Peyer's patch (tissue), 4 donors: ENCODE results near the gene FKBP1C.
"Not testable (repeated sequence)": the region's sequence is repeated elsewhere in the genome, so short reads cannot be mapped to it uniquely, and the experiment has no call there.

Source experiments
- POLR2A ChIP-seq, 2 donors: fragments of 450-650 bp; IDR thresholded peaks; one replicate each; pipeline ENCODE4 v1.5.1; 2017; ENCODE audit warnings: antibody characterized with exemption in 2 of 2, mild to moderate bottlenecking in 2 of 2, moderate library complexity in 2 of 2
- TF ChIP-seq, protein P1 (sequence below), 6 experiments: fragments of 450-650 bp in 4 of 6; fragments of 200-600 bp in 2 of 6; sonication (generic) in 1 of 6; IDR thresholded peaks; one replicate each; pipeline ENCODE4 v1.5.1; 2017 to 2019; ENCODE audit warnings: antibody characterized with exemption in 6 of 6, mild to moderate bottlenecking in 3 of 6, moderate library complexity in 1 of 6

DNA sequence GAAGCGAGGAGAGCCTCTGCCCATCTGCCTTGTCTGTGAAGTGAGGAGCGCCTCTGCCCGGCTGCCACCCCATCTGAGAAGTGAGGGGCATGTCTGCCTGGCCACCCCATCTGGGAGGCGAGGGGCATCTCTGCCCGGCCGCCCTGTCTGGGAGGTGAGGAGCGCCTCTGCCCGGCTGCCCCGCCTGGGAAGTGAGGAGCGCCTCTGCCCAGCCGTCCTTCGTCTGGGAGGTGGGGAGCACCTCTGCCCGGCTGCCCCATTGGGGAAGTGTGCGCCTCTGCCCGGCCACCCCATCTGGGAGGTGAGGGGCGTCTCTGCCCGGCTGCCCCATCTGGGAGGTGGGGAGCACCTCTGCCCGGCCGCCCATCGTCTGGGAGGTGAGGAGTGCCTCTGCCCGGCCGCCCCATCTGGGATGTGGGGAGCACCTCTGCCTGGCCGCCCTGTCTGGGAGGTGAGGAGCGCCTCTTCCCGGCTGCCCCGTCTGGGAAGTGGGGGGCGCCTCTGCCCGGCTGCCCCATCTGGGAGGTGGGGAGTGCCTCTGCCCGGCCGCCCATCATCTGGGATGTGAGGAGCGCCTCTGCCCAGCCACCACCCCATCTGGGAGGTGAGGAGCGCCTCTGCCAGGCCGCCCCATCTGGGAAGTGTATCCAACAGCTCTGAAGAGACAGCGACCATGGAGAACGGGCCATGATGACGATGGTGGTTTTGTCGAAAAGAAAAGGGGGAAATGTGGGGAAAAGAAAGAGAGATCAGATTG is 47.0 kb upstream of the FKBP1C start:
- TF ChIP-seq, protein P1, sequence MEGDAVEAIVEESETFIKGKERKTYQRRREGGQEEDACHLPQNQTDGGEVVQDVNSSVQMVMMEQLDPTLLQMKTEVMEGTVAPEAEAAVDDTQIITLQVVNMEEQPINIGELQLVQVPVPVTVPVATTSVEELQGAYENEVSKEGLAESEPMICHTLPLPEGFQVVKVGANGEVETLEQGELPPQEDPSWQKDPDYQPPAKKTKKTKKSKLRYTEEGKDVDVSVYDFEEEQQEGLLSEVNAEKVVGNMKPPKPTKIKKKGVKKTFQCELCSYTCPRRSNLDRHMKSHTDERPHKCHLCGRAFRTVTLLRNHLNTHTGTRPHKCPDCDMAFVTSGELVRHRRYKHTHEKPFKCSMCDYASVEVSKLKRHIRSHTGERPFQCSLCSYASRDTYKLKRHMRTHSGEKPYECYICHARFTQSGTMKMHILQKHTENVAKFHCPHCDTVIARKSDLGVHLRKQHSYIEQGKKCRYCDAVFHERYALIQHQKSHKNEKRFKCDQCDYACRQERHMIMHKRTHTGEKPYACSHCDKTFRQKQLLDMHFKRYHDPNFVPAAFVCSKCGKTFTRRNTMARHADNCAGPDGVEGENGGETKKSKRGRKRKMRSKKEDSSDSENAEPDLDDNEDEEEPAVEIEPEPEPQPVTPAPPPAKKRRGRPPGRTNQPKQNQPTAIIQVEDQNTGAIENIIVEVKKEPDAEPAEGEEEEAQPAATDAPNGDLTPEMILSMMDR (IDR thresholded peaks at IDR 0.05) = not testable (repeated sequence)
- not testable (repeated sequence) for TF ChIP-seq POLR2A (IDR thresholded peaks at IDR 0.05)
